Measurements from ENCODE around the gene PCDHGA1. TPM values are rescaled to one million over a fixed set of nuclear protein-coding genes. Genes with fewer than 3 reads are reported as not detected.
A peak's percentile ranks its signal among the peaks of the same experiment; 100 is the strongest.

PCDHGA1 gene
- total and polyA plus RNA-seq, 5 experiments from 2014 or later, result 0.38 to 0.52 TPM; not detected in 3

- Mint-ChIP-seq H3K27ac (peak overlapping the region in 3 of 10 donors; percentile 9 to 83 (median 24)), H3K4me3 (no peak overlapping the region), H3K36me3 (peaks cover 0 to 4% (median 2%) of the 10 kb centered on the region in 3 donors), H3K27me3 (no peaks in the 10 kb centered on the region), H3K9me3 (no peaks in the 10 kb centered on the region), H3K4me1 (peaks cover 20 to 56% (median 38%) of the 10 kb centered on the region in 4 donors)
- no peak for DNase-seq
- no peak for ATAC-seq
- POLR2A ChIA-PET, result no interaction called here
These were observed 180.7 kb downstream of the PCDHGA1 start for GRCh38 chr5:141510850-141511601.

DNA sequence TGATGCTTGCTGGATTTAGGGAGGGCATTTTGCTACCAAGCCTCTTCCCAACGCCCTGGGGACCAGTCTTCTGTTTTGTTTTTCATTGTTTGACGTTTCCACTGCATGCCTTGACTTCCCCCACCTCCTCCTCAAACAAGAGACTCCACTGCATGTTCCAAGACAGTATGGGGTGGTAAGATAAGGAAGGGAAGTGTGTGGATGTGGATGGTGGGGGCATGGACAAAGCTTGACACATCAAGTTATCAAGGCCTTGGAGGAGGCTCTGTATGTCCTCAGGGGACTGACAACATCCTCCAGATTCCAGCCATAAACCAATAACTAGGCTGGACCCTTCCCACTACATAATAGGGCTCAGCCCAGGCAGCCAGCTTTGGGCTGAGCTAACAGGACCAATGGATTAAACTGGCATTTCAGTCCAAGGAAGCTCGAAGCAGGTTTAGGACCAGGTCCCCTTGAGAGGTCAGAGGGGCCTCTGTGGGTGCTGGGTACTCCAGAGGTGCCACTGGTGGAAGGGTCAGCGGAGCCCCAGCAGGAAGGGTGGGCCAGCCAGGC lies 181.5 kb downstream of the PCDHGA1 start:
- Mint-ChIP-seq H3K4me3 (peak overlapping the region in 7 of 10 donors; percentile 29 to 91 (median 88)), H3K9me3 (no peaks in the 10 kb centered on the region), H3K27ac (peak overlapping the region in 2 of 10 donors; percentile 34 to 83), H3K27me3 (no peaks in the 10 kb centered on the region), H3K4me1 (peaks cover 22 to 61% (median 46%) of the 10 kb centered on the region in 4 donors), H3K36me3 (peaks cover 0 to 5% (median 4%) of the 10 kb centered on the region in 3 donors)
- POLR2A ChIA-PET, result interaction anchor here (0.8 to 2.1 kb wide), 2 partner anchors 183 to 191 kb away, joined by 3 to 13 read pairs; partner anchors contain the start of gene TAF7
- ATAC-seq, result no peak
- DNase-seq, result peak in 2 of 10 donors; percentile 12 to 14

DNA sequence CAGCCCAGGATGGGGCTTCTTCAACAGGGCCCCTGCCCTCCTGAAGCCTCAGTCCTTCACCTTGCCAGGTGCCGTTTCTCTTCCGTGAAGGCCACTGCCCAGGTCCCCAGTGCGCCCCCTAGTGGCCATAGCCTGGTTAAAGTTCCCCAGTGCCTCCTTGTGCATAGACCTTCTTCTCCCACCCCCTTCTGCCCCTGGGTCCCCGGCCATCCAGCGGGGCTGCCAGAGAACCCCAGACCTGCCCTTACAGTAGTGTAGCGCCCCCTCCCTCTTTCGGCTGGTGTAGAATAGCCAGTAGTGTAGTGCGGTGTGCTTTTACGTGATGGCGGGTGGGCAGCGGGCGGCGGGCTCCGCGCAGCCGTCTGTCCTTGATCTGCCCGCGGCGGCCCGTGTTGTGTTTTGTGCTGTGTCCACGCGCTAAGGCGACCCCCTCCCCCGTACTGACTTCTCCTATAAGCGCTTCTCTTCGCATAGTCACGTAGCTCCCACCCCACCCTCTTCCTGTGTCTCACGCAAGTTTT lies 182.1 kb downstream of the PCDHGA1 start:
- peaks cover 0 to 5% (median 4%) of the 10 kb centered on the region in 3 donors for H3K36me3 Mint-ChIP-seq
- peak overlapping the region in 9 of 10 donors; percentile 40 to 91 (median 82) for H3K27ac Mint-ChIP-seq
- H3K4me3 Mint-ChIP-seq, result peak overlapping the region; percentile 82 to 95 (median 90)
- POLR2A ChIA-PET, result interaction anchor here (0.8 to 2.1 kb wide), 4 partner anchors 11 to 192 kb away, joined by 3 to 13 read pairs (median 6); partner anchors contain the start of genes HDAC3, RELL2 and TAF7
- peaks cover 24 to 57% (median 49%) of the 10 kb centered on the region in 4 donors for H3K4me1 Mint-ChIP-seq
- no peaks in the 10 kb centered on the region for H3K9me3 Mint-ChIP-seq
- ATAC-seq (peak; percentile 52 to 58), DNase-seq (peak; percentile 64 to 88 (median 77))
- H3K27me3 Mint-ChIP-seq, result no peaks in the 10 kb centered on the region

DNA sequence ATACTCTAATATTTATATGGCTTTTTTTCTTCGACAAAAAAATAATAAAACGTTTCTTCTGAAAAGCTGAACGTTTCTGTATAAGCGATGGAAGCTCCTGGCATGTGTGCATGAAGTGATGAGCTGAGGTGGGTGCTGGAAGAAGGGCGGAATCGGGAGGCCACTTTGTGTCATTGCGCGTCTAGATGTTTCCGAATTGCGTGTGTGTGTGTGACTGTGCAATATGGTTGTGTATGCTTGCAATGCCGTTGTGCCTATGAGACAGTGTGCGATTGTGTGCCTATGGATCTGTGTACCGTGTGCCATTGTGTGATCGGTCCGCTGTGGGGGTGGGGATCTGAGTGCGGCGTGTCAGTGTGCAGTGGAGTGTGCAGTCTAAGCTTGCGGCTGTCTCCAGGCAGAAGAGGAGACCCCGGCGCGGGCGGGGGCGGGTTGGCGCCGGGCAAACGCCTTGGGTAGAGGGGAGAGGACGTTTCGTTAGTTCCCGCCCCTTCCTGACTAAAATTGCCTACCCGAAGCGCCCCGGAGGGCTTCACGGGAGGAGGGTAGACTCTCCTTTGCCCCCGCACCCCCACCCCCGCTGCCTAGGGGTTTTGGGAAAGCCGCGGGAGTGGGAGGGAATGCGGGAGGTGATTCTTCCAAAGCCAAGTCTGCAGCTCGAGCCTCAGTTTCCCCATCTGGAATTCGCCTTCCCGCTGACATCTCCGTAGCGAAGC lies 182.8 kb downstream of the PCDHGA1 start:
- Mint-ChIP-seq H3K4me1 (peaks cover 24 to 53% (median 49%) of the 10 kb centered on the region in 4 donors), H3K27me3 (no peaks in the 10 kb centered on the region), H3K9me3 (no peaks in the 10 kb centered on the region), H3K36me3 (peaks cover 0 to 6% (median 4%) of the 10 kb centered on the region in 3 donors), H3K27ac (peak overlapping the region; percentile 55 to 94 (median 84)), H3K4me3 (peak overlapping the region; percentile 82 to 95 (median 90))
- peak in 4 of 10 donors; percentile 12 to 37 (median 29) for DNase-seq
- peak; percentile 46 to 48 for ATAC-seq
- POLR2A ChIA-PET, result interaction anchor here (0.8 to 2.1 kb wide), 4 partner anchors 11 to 193 kb away, joined by 3 to 13 read pairs (median 6); partner anchors contain the start of genes HDAC3, RELL2 and TAF7

GRCh38 chr5:141513627-141514329 lies 183.5 kb downstream of the PCDHGA1 start:
- POLR2A ChIA-PET, result interaction anchor here (0.7 to 2.1 kb wide), 5 partner anchors 10 to 193 kb away, joined by 3 to 13 read pairs (median 5); partner anchors contain the start of genes HDAC3, RELL2 and TAF7
- Mint-ChIP-seq H3K4me1 (peaks cover 24 to 53% (median 49%) of the 10 kb centered on the region in 4 donors), H3K4me3 (peak overlapping the region; percentile 82 to 95 (median 90)), H3K27me3 (no peaks in the 10 kb centered on the region), H3K36me3 (peaks cover 0 to 7% (median 4%) of the 10 kb centered on the region in 3 donors), H3K9me3 (no peaks in the 10 kb centered on the region), H3K27ac (peak overlapping the region; percentile 55 to 94 (median 84))
- DNase-seq (peak in 9 of 10 donors; percentile 17 to 76 (median 41)), ATAC-seq (peak; percentile 60 to 68)

DNA sequence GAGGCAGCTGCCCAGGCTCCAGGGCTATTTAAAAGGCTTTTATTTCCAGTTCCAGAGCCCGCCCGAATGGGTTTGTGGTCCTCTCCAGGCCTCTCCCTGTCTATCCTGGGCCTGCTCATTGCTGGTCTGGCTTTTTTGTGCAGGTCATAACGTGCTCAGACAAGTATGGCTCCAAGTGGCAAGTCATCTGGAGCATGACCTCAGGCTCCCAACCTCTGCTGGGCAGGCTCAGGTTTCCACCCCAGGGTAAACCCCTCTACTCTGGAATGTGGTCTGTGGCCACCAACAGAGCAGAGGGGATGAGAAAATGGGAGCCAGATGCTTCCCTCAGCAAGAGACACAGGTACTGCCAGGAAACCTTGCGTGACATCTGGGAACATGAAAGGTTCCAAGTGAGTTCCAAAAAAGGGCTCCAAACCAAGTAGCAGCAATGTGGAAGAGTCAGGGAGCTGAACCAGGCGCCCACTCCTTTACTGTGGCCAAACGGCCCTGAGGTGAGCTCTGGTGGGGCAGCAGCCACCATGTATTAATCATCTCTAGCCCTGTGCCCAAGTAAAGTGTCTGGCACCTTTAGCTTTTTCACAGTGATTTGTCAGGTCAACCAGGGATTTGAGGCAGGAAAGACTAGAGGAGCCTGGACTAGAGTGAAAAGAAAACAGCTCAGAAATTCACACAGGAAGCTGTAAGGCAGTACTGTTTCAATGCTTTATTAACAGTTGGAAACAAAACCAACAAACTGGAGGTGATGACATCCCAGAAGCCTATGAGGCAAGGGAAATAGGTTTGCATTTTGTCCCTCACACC lies 184.2 kb downstream of the PCDHGA1 start:
- POLR2A ChIA-PET, result interaction anchor here (0.7 to 1.9 kb wide), 2 partner anchors 48 to 194 kb away, joined by 3 to 4 read pairs; partner anchors contain the start of gene TAF7
- H3K36me3 Mint-ChIP-seq, result peaks cover 0 to 7% (median 4%) of the 10 kb centered on the region in 3 donors
- no peak for DNase-seq

DNA sequence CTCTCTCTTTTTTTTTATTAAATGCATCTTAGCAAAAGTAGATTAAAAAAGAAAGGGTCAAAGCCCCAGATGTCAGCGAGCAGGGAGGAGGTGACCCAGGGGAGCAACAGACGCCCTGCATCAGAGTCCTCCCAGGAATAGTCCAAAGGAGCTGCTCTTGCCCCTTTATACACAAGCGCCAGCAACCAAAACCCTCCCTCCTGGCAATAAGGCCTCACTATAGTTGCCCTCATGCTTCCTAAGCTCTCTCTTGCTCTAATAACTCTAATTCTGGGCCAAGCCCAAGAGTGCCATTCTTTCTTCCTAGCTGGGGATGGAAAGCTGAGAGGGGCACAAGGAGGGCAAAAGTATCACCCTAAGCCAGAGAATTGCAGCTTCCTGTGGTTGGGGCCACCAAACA lies 184.8 kb downstream of the PCDHGA1 start:
- Mint-ChIP-seq H3K27me3 (no peaks in the 10 kb centered on the region), H3K9me3 (no peaks in the 10 kb centered on the region), H3K27ac (peak overlapping the region; percentile 20 to 83 (median 66)), H3K4me3 (no peak overlapping the region), H3K36me3 (peaks cover 0 to 10% (median 4%) of the 10 kb centered on the region in 3 donors), H3K4me1 (peaks cover 22 to 50% (median 44%) of the 10 kb centered on the region in 4 donors)
- no peak for DNase-seq
- POLR2A ChIA-PET, result interaction anchor here (1.9 kb wide), 1 partner anchor 195 kb away, joined by 4 read pairs; the partner anchor contains the start of gene TAF7
- ATAC-seq, result no peak

More for the DNA sequence above, 184.2 kb downstream of the PCDHGA1 start:
- peak overlapping the region; percentile 31 to 95 (median 89) for H3K4me3 Mint-ChIP-seq
- H3K27me3 Mint-ChIP-seq, result no peaks in the 10 kb centered on the region
- peak overlapping the region in 8 of 10 donors; percentile 2 to 83 (median 67) for H3K27ac Mint-ChIP-seq
- peaks cover 22 to 50% (median 45%) of the 10 kb centered on the region in 4 donors for H3K4me1 Mint-ChIP-seq
- ATAC-seq, result no peak
- no peaks in the 10 kb centered on the region for H3K9me3 Mint-ChIP-seq

- peaks cover 22 to 50% (median 46%) of the 10 kb centered on the region in 4 donors for H3K4me1 Mint-ChIP-seq
These were observed 185.8 kb downstream of the PCDHGA1 start for GRCh38 chr5:141515946-141516671.

GRCh38 chr5:141516672-141517025 lies 186.3 kb downstream of the PCDHGA1 start:
- Mint-ChIP-seq H3K36me3 (peaks cover 0 to 20% (median 4%) of the 10 kb centered on the region in 3 donors), H3K27me3 (no peaks in the 10 kb centered on the region), H3K9me3 (no peaks in the 10 kb centered on the region), H3K4me1 (peaks cover 22 to 50% (median 46%) of the 10 kb centered on the region in 4 donors), H3K4me3 (no peak overlapping the region), H3K27ac (peak overlapping the region in 5 of 10 donors; percentile 43 to 83 (median 63))
- POLR2A ChIA-PET, result interaction anchor here (1.9 kb wide), 1 partner anchor 196 kb away, joined by 4 read pairs; the partner anchor contains the start of gene TAF7
- ATAC-seq (no peak), DNase-seq (no peak)

More at GRCh38 chr5:141515946-141516671, 185.8 kb downstream of the PCDHGA1 start:
- no peak for ATAC-seq
- Mint-ChIP-seq H3K4me3 (no peak overlapping the region), H3K9me3 (no peaks in the 10 kb centered on the region), H3K27me3 (no peaks in the 10 kb centered on the region), H3K36me3 (peaks cover 0 to 15% (median 4%) of the 10 kb centered on the region in 3 donors), H3K27ac (peak overlapping the region in 9 of 10 donors; percentile 29 to 83 (median 59))
- POLR2A ChIA-PET, result interaction anchor here (1.9 kb wide), 1 partner anchor 196 kb away, joined by 4 read pairs; the partner anchor contains the start of gene TAF7
- DNase-seq, result no peak

GRCh38 chr5:141517312-141517711 lies 187.0 kb downstream of the PCDHGA1 start:
- Mint-ChIP-seq H3K4me1 (peaks cover 21 to 54% (median 47%) of the 10 kb centered on the region in 4 donors), H3K9me3 (no peaks in the 10 kb centered on the region), H3K4me3 (no peak overlapping the region), H3K27ac (peak overlapping the region in 4 of 10 donors; percentile 16 to 69 (median 53)), H3K27me3 (no peaks in the 10 kb centered on the region), H3K36me3 (peaks cover 4 to 24% (median 4%) of the 10 kb centered on the region in 3 donors)
- ATAC-seq (no peak), DNase-seq (no peak)
- POLR2A ChIA-PET, result no interaction called here

All from naive thymus-derived CD8-positive, alpha-beta T cell (primary cell).